Thoracic aorta (tissue), 2 donors: ENCODE measurements around the gene H2BK1. TPM values are rescaled to one million over a fixed set of nuclear protein-coding genes. Genes with fewer than 3 reads are reported as not detected.

Experiments
- ATAC-seq: fragments of 150-250 bp; one replicate; pipeline ENCODE4 v1.8.0; 2017; ENCODE audit warnings: low read depth; ENCODE audit not compliant: insufficient number of reproducible peaks, low FRiP score
- DNase-seq: peaks from one replicate; pipeline ENCODE4 v3.0.0-alpha.2; 2020; ENCODE audit warnings: low spot score
- H3K27ac ChIP-seq, 2 donors: fragments of 200-600 bp; sonication (generic); 1 replicate in 1 of 2; 2 replicates in 1 of 2; pipeline ENCODE4 v1.5.1; 2016; ENCODE audit warnings: mild to moderate bottlenecking in 2 of 2, moderate library complexity in 2 of 2
- H3K27me3 ChIP-seq: fragments of 200-600 bp; sonication (generic); replicated peaks from 2 replicates; pipeline ENCODE4 v1.6.0; 2016; ENCODE audit warnings: mild to moderate bottlenecking; ENCODE audit not compliant: insufficient read depth
- H3K36me3 ChIP-seq: fragments of 200-600 bp; sonication (generic); one replicate; pipeline ENCODE4 v1.5.1; 2016
- H3K4me1 ChIP-seq, 2 donors: fragments of 200-600 bp; sonication (generic); 1 replicate in 1 of 2; 2 replicates in 1 of 2; pipeline versions ENCODE4 v1.5.1 to v1.6.0; 2016; ENCODE audit warnings: low read depth in 2 of 2, mild to moderate bottlenecking in 1 of 2; ENCODE audit not compliant: control insufficient read depth in 1 of 2
- H3K4me3 ChIP-seq: fragments of 200-600 bp; sonication (generic); 2 replicates; pipeline ENCODE4 v1.5.1; 2016; ENCODE audit warnings: mild to moderate bottlenecking
- H3K9me3 ChIP-seq: fragments of 200-600 bp; sonication (generic); 2 replicates; pipeline ENCODE4 v1.5.1; 2016
- total RNA-seq, 2 donors: library from RNA; depleted of rRNA; stranded (reverse); fragments of >200 nt; gene quantifications; one replicate each; pipeline versions ENCODE4 v1.1.0 to v1.2.3, GENCODE V29; 2016
- TF ChIP-seq, protein P1 (sequence below): fragments of 200-600 bp; sonication (generic); IDR thresholded peaks from one replicate; pipeline ENCODE4 v1.5.1; 2019; ENCODE audit warnings: antibody characterized with exemption

Gene H2BK1
- total RNA-seq, 2 donors from 2014 or later: not detected

- DNase-seq (no peak), ATAC-seq (no peak)
- Histone ChIP-seq H3K4me3 (no peak overlapping the region), H3K27ac (no peak overlapping the region), H3K9me3 (no peaks in the 10 kb centered on the region), H3K4me1 (no peaks in the 10 kb centered on the region), H3K27me3 (no peaks in the 10 kb centered on the region), H3K36me3 (no peaks in the 10 kb centered on the region)
- TF ChIP-seq, protein P1, sequence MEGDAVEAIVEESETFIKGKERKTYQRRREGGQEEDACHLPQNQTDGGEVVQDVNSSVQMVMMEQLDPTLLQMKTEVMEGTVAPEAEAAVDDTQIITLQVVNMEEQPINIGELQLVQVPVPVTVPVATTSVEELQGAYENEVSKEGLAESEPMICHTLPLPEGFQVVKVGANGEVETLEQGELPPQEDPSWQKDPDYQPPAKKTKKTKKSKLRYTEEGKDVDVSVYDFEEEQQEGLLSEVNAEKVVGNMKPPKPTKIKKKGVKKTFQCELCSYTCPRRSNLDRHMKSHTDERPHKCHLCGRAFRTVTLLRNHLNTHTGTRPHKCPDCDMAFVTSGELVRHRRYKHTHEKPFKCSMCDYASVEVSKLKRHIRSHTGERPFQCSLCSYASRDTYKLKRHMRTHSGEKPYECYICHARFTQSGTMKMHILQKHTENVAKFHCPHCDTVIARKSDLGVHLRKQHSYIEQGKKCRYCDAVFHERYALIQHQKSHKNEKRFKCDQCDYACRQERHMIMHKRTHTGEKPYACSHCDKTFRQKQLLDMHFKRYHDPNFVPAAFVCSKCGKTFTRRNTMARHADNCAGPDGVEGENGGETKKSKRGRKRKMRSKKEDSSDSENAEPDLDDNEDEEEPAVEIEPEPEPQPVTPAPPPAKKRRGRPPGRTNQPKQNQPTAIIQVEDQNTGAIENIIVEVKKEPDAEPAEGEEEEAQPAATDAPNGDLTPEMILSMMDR: no peak
Measured at GRCh38 chr7:151194188-151194587, 16.1 kb downstream of the H2BK1 start.

DNA sequence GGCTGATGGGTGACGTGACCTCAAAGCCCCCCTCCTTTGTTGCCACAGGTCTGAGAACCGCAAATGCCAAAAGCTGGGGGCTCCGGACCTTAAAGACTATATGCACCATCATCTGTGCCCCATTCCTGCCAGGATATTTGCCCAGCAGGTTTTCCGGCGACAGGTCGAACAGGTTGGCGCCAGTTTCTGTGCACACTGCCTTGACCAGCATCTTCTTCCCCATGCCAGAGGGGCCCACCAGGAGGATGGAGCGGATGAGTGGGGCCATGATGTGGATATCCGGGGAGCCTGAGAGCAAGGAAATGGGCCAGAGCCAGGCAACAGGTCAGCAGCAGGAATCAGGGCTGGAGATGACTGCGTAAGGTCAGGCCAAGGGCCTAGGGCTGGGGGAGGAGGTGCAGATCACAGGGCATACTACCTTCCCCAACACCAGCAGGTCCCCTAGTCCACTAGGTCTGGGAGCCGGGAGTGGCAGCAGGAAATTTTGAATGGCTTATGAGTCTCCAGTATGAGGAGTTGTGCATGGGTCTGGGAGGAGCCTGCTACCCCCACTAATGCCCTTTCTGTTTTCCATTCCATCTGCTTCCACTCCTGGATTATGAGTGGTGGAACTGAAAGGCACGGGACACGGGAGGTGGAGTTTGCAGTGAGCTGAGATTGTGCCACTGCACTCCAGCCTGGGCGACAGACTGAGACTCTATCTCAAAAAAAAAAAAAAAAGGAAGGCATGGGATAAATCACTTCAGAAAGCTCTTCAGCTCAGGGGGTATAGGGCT is 16.9 kb downstream of the H2BK1 start:
- DNase-seq: no peak

DNA sequence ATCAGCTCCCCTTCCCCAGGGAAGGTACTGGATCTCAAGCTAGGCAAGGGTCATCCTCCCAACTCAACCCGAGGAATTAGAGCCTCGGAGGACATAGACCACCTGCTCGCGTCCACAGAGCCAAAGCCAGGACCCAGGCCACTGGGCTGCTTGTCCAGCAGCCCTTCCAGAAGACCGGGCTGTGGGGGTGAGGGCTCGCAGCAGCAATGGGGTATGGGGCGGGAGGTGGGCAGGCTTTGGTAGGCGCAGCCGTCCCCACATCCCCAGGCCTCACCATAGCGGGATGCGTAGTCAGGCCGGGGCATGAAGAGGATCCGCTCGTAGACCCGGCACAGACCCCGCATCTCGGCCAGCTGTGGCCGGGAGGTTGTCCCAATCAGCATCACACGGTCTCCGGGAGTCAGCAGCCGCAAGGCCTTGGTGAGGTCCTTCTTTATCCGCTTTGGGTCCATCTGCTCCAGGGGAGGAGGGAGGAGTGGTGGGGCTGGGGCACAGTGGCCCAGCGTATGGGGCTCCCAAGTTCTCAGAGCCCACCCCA is 18.2 kb downstream of the H2BK1 start:
- Histone ChIP-seq H3K27me3 (no peaks in the 10 kb centered on the region), H3K36me3 (no peaks in the 10 kb centered on the region), H3K9me3 (no peaks in the 10 kb centered on the region), H3K27ac (no peak overlapping the region), H3K4me3 (no peak overlapping the region), H3K4me1 (no peaks in the 10 kb centered on the region)
- DNase-seq (no peak), ATAC-seq (no peak)
- TF ChIP-seq, protein P1: no peak

More for the DNA sequence above, 16.9 kb downstream of the H2BK1 start:
- Histone ChIP-seq H3K4me1 (no peaks in the 10 kb centered on the region), H3K36me3 (no peaks in the 10 kb centered on the region), H3K27me3 (no peaks in the 10 kb centered on the region), H3K9me3 (no peaks in the 10 kb centered on the region), H3K4me3 (no peak overlapping the region), H3K27ac (no peak overlapping the region)
- TF ChIP-seq, protein P1: no peak
- ATAC-seq: no peak

DNA sequence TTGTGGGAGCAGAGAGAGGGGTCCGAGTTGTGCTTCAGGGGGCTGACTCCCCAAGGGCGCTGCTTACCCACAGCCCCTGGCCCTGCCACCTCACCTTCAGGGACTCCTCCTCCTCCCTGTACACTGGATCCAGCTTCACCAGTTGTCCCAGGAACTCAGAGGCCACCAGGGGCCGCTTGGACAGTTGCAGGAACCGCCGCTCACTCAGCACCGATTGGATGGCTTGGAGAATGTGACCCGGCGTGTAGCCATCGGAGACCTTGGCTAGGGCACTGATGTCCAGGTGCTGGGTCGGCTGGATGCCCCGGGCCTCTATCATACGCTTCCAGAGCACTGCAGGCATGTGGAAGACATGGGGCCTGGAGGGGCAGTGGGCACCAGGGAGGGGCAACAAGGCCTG is 18.7 kb downstream of the H2BK1 start:
- H3K27me3 ChIP-seq: no peaks in the 10 kb centered on the region
- H3K9me3 ChIP-seq: no peaks in the 10 kb centered on the region
- ATAC-seq (no peak), DNase-seq (no peak)
- H3K4me1 ChIP-seq: no peaks in the 10 kb centered on the region
- no peak overlapping the region for H3K27ac ChIP-seq
- H3K4me3 ChIP-seq: no peak overlapping the region
- H3K36me3 ChIP-seq: no peaks in the 10 kb centered on the region
- TF ChIP-seq, protein P1: no peak

- Histone ChIP-seq H3K9me3 (no peaks in the 10 kb centered on the region), H3K27me3 (no peaks in the 10 kb centered on the region), H3K36me3 (no peaks in the 10 kb centered on the region), H3K4me1 (no peaks in the 10 kb centered on the region), H3K27ac (no peak overlapping the region), H3K4me3 (no peak overlapping the region)
- DNase-seq (no peak), ATAC-seq (no peak)
- TF ChIP-seq, protein P1: no peak
Measured at GRCh38 chr7:151189038-151189437, 21.2 kb downstream of the H2BK1 start.
